RPMI7951 (cell line): ENCODE data around the gene SV2C. TPM values are rescaled to one million over a fixed set of nuclear protein-coding genes. Genes with fewer than 3 reads are reported as not detected.
"Not testable (repeated sequence)": the region's sequence is repeated elsewhere in the genome, so short reads cannot be mapped to it uniquely, and the experiment has no call there.

ENCODE experiments used
- DNase-seq: peaks from one replicate; pipeline ENCODE4 v3.0.0-alpha.2; 2012; ENCODE audit warnings: low read depth
- total RNA-seq: library from RNA; depleted of rRNA; stranded (reverse); fragments of >200 nt; shearing (Covaris generic); gene quantifications from 2 replicates; pipeline ENCODE4 v1.2.3, GENCODE V29; 2014

SV2C gene
- total RNA-seq, 1 experiment from 2014 or later = under 0.01 TPM

- DNase-seq = not testable (repeated sequence)
These were observed 253.1 kb downstream of the SV2C start for GRCh38 chr5:76336253-76336809.

GRCh38 chr5:76337953-76338451 lies 254.8 kb downstream of the SV2C start:
- DNase-seq = peak; percentile 29

- no peak for DNase-seq
These were observed 256.7 kb downstream of the SV2C start for GRCh38 chr5:76339919-76340318.

GRCh38 chr5:76341651-76342334 lies 258.6 kb downstream of the SV2C start:
- DNase-seq = no peak

- DNase-seq = no peak
These were observed 259.3 kb downstream of the SV2C start for GRCh38 chr5:76342474-76342873.

- no peak for DNase-seq
These were observed 262.4 kb downstream of the SV2C start for GRCh38 chr5:76345582-76345981.

GRCh38 chr5:76351176-76351575 lies 268.0 kb downstream of the SV2C start:
- DNase-seq = no peak

GRCh38 chr5:76351577-76351976 lies 268.4 kb downstream of the SV2C start:
- no peak for DNase-seq

- DNase-seq = no peak
These were observed 273.7 kb downstream of the SV2C start for GRCh38 chr5:76356887-76357286.

GRCh38 chr5:76363352-76364225 lies 280.4 kb downstream of the SV2C start:
- no peak for DNase-seq

- DNase-seq = no peak
These were observed 281.0 kb downstream of the SV2C start for GRCh38 chr5:76364226-76364589.

GRCh38 chr5:76365561-76365960 lies 282.4 kb downstream of the SV2C start:
- no peak for DNase-seq

GRCh38 chr5:76366596-76366995 lies 283.4 kb downstream of the SV2C start:
- no peak for DNase-seq

- DNase-seq = no peak
These were observed 284.6 kb downstream of the SV2C start for GRCh38 chr5:76367623-76368371.

- no peak for DNase-seq
These were observed 285.8 kb downstream of the SV2C start for GRCh38 chr5:76368941-76369340.

- not testable (repeated sequence) for DNase-seq
These were observed 286.5 kb downstream of the SV2C start for GRCh38 chr5:76369668-76370067.

- DNase-seq = no peak
These were observed 288.8 kb downstream of the SV2C start for GRCh38 chr5:76371960-76372322.

- peak; percentile 91 for DNase-seq
These were observed 289.3 kb downstream of the SV2C start for GRCh38 chr5:76372323-76373054.

GRCh38 chr5:76376148-76376865 lies 293.1 kb downstream of the SV2C start:
- no peak for DNase-seq

- no peak for DNase-seq
These were observed 293.7 kb downstream of the SV2C start for GRCh38 chr5:76376866-76377230.

- DNase-seq = no peak
These were observed 295.2 kb downstream of the SV2C start for GRCh38 chr5:76378355-76378754.
